Fibroblast of skin of left quadriceps (primary cell): Measurements from ENCODE around the gene LYPD4.

Source experiments
- DNase-seq, 2 experiments: peaks; one replicate each; pipeline ENCODE4 v3.0.0-alpha.2; 2013; ENCODE audit warnings: low read depth in 2 of 2

LYPD4 gene

GRCh38 chr19:41872775-41873647, 28.5 kb upstream of the LYPD4 start:
- peak in 1 of 2 experiments; percentile 12 for DNase-seq

GRCh38 chr19:41872384-41872774, 27.9 kb upstream of the LYPD4 start:
- no peak for DNase-seq

GRCh38 chr19:41871573-41872383, 27.3 kb upstream of the LYPD4 start:
- DNase-seq: no peak

GRCh38 chr19:41870401-41870873, 26.0 kb upstream of the LYPD4 start:
- no peak for DNase-seq

- DNase-seq: no peak
These were observed 25.0 kb upstream of the LYPD4 start for GRCh38 chr19:41869374-41869955.

GRCh38 chr19:41868989-41869300, 24.5 kb upstream of the LYPD4 start:
- no peak for DNase-seq

GRCh38 chr19:41868120-41868988, 23.9 kb upstream of the LYPD4 start:
- DNase-seq: no peak

GRCh38 chr19:41866284-41866683, 21.8 kb upstream of the LYPD4 start:
- DNase-seq: no peak

- DNase-seq: no peak
These were observed 19.9 kb upstream of the LYPD4 start for GRCh38 chr19:41864374-41864773.

GRCh38 chr19:41863209-41863931, 18.9 kb upstream of the LYPD4 start:
- no peak for DNase-seq

GRCh38 chr19:41862445-41862986, 18.0 kb upstream of the LYPD4 start:
- DNase-seq: no peak

- no peak for DNase-seq
These were observed 17.4 kb upstream of the LYPD4 start for GRCh38 chr19:41861846-41862245.

- no peak for DNase-seq
These were observed 16.8 kb upstream of the LYPD4 start for GRCh38 chr19:41861116-41861768.

- DNase-seq: no peak
These were observed 16.1 kb upstream of the LYPD4 start for GRCh38 chr19:41860419-41861115.

- DNase-seq: peak; percentile 97 to 98
These were observed 15.3 kb upstream of the LYPD4 start, which contains the start of gene RPS19 for GRCh38 chr19:41859618-41860418. Gene RPS19, plus strand, starts transcription at chr19:41860255. Its CDS starts 520 bp downstream, at chr19:41860775.

GRCh38 chr19:41859213-41859617, 14.7 kb upstream of the LYPD4 start:
- no peak for DNase-seq

- no peak for DNase-seq
These were observed 9.3 kb upstream of the LYPD4 start for GRCh38 chr19:41853768-41854167.

GRCh38 chr19:41853344-41853743, 8.9 kb upstream of the LYPD4 start:
- DNase-seq: no peak
